A549 (cell line): ENCODE data around the gene CDCA7L. TPM values are rescaled to one million over a fixed set of nuclear protein-coding genes. Genes with fewer than 3 reads are reported as not detected.

Source experiments
- ATAC-seq, 2 experiments: fragments of 200-7000 bp in 1 of 2; fragments of >200 bp in 1 of 2; cut with Nextera tagmentation in 1 of 2; cut with Tn5 transposase in 1 of 2; 3 replicates each; pipeline versions ENCODE4 v1.8.0 to v1.9.1; 2018 to 2020; ENCODE audit warnings: mild to moderate bottlenecking in 1 of 2, moderate library complexity in 1 of 2
- CTCF ChIA-PET: fragments of 300-600 bp; sonication (Branson Sonifier 250); formaldehyde crosslinking; extraction: SDS; loops from one replicate; lab custom pipeline; 2021; ENCODE audit warnings: antibody characterized with exemption, inconsistent platforms; lab: Yijun Ruan, JAX
- POLR2A ChIA-PET: fragments of 350-600 bp; formaldehyde crosslinking; extraction: SDS; loops from one replicate; lab custom pipeline; 2021; ENCODE audit warnings: antibody characterized with exemption, inconsistent platforms; lab: Yijun Ruan, JAX
- DNase-seq, 2 experiments: peaks; one replicate each; pipeline versions ENCODE4 v3.0.0 to v3.0.0-alpha.2; 2011 to 2016; ENCODE audit warnings: low read depth in 1 of 2, low spot score in 1 of 2
- FAIRE-seq: peaks from 2 replicates; lab custom pipeline; 2011; peaks lifted over from hg19 to GRCh38; lab: Jason Lieb, UNC
- H3K27ac ChIP-seq, 2 experiments: fragments of >200 bp; sonication (Bioruptor Twin); formaldehyde crosslinking; 3 replicates each; pipeline ENCODE4 v1.5.1; 2016 to 2017
- H3K4me1 ChIP-seq: fragments of >200 bp; sonication (Bioruptor Twin); formaldehyde crosslinking; 3 replicates; pipeline ENCODE4 v1.6.1; 2016
- H3K4me2 ChIP-seq: fragments of >200 bp; sonication (Bioruptor Twin); formaldehyde crosslinking; 3 replicates; pipeline ENCODE4 v1.6.1; 2016
- H3K4me3 ChIP-seq: fragments of >200 bp; sonication (Bioruptor Twin); formaldehyde crosslinking; 3 replicates; pipeline ENCODE4 v1.5.1; 2016
- H3K9me3 ChIP-seq: fragments of >200 bp; sonication (Bioruptor Twin); formaldehyde crosslinking; 3 replicates; pipeline ENCODE4 v1.6.1; 2016
- CEBPB ChIP-seq, 2 experiments: fragments of >200 bp in 1 of 2; sonication (Bioruptor Twin) in 1 of 2; formaldehyde crosslinking in 1 of 2; IDR thresholded peaks; 2 replicates each; pipeline ENCODE4 v1.6.1; 2012 to 2016
- E2F6 ChIP-seq: IDR thresholded peaks from 2 replicates; pipeline ENCODE4 v1.6.1; 2012; ENCODE audit warnings: low read depth, borderline replicate concordance
- EHMT2 ChIP-seq: fragments of 200-600 bp; sonication (generic); IDR thresholded peaks from 2 replicates; pipeline ENCODE4 v1.6.1; 2016; ENCODE audit warnings: antibody characterized with exemption, low read depth, mild to moderate bottlenecking, moderate library complexity
- FOSB ChIP-seq: fragments of 250-450 bp; sonication (Bioruptor Pico); IDR thresholded peaks from 2 replicates; pipeline ENCODE4 v1.5.0; 2020; ENCODE audit warnings: mild to moderate bottlenecking, moderate library complexity
- HOXA7 ChIP-seq: fragments of 250-450 bp; sonication (Bioruptor Pico); IDR thresholded peaks from 2 replicates; pipeline ENCODE4 v1.5.0; 2020; ENCODE audit warnings: mild to moderate bottlenecking, moderate library complexity
- HOXB13 ChIP-seq: fragments of 250-450 bp; sonication (Bioruptor Pico); IDR thresholded peaks from 2 replicates; pipeline ENCODE4 v1.5.0; 2020; ENCODE audit warnings: low read depth, mild to moderate bottlenecking, moderate library complexity
- HOXB5 ChIP-seq: fragments of 250-450 bp; sonication (Bioruptor Pico); IDR thresholded peaks from 2 replicates; pipeline ENCODE4 v1.5.0; 2020; ENCODE audit warnings: mild to moderate bottlenecking, moderate library complexity
- JUNB ChIP-seq: fragments of >200 bp; sonication (Bioruptor Twin); formaldehyde crosslinking; IDR thresholded peaks from 2 replicates; pipeline ENCODE4 v1.6.1; 2016
- KDM1A ChIP-seq: fragments of 200-600 bp; sonication (generic); IDR thresholded peaks from 2 replicates; pipeline ENCODE4 v1.6.1; 2016; ENCODE audit warnings: low read depth, mild to moderate bottlenecking
- KDM5A ChIP-seq: fragments of 200-600 bp; sonication (generic); IDR thresholded peaks from 2 replicates; pipeline ENCODE4 v1.6.1; 2016; ENCODE audit warnings: antibody characterized with exemption, mild to moderate bottlenecking
- MAX ChIP-seq: IDR thresholded peaks from 2 replicates; pipeline ENCODE4 v1.6.1; 2012
- NR3C1 ChIP-seq: fragments of >200 bp; sonication (Bioruptor Twin); formaldehyde crosslinking; IDR thresholded peaks from 3 replicates; pipeline ENCODE4 v1.6.1; 2017
- POLR2AphosphoS2 ChIP-seq: conservative IDR thresholded peaks from 2 replicates; pipeline ENCODE4 v1.6.1; 2012; ENCODE audit warnings: low read length, improper control_type of control experiment, inconsistent platforms
- RFX5 ChIP-seq: fragments of 450-650 bp; IDR thresholded peaks from 2 replicates; pipeline ENCODE4 v1.7.1; 2014; ENCODE audit warnings: antibody characterized with exemption, mild to moderate bottlenecking, moderate library complexity
- RNF2 ChIP-seq: fragments of 200-600 bp; sonication (generic); IDR thresholded peaks from 2 replicates; pipeline ENCODE4 v1.6.1; 2016; ENCODE audit warnings: low read depth, mild to moderate bottlenecking, antibody characterized with exemption, moderate library complexity, borderline replicate concordance
- TFCP2L1 ChIP-seq: fragments of 250-450 bp; sonication (Bioruptor Pico); IDR thresholded peaks from 2 replicates; pipeline ENCODE4 v1.5.0; 2021; ENCODE audit warnings: mild to moderate bottlenecking
- TP53 ChIP-seq: fragments of 250-450 bp; sonication (Bioruptor Pico); IDR thresholded peaks from 2 replicates; pipeline ENCODE4 v1.5.0; 2021; ENCODE audit warnings: mild to moderate bottlenecking, moderate library complexity
- ZFP36 ChIP-seq: fragments of 450-650 bp; IDR thresholded peaks from 2 replicates; pipeline ENCODE4 v1.6.1; 2014; ENCODE audit warnings: borderline replicate concordance; ENCODE audit not compliant: partially characterized antibody
- WGBS: methylation state at CpG from one replicate; pipeline ENCODE4 v1.1.6; 2017; ENCODE audit errors: missing lambda C conversion rate; 5-methylcytosine and 5-hydroxymethylcytosine counted together
- polyA plus RNA-seq, 4 experiments: library from polyadenylated mRNA; depleted of rRNA in 3 of 4; stranded (reverse); fragments of >200 nt; fragmentation: RNase III in 1 of 4; extraction: RNeasy Plus Mini Kit Qiagen cat#74134 plus additional on column Dnase treatment in 1 of 4; gene quantifications; 2 replicates in 3 of 4; 3 replicates in 1 of 4; pipeline ENCODE4 v1.2.3, GENCODE V29; 2011 to 2017
- TF ChIP-seq, protein P1 (sequence below): fragments of 250-450 bp; sonication (Bioruptor Pico); IDR thresholded peaks from 2 replicates; pipeline ENCODE4 v1.5.0; 2021; ENCODE audit warnings: mild to moderate bottlenecking, moderate library complexity, borderline replicate concordance
- TF ChIP-seq, protein P2 (sequence below): fragments of 150-350 bp; IDR thresholded peaks from 2 replicates; pipeline ENCODE4 v1.6.1; 2014; ENCODE audit warnings: low read depth, mild to moderate bottlenecking, low read length
- TF ChIP-seq, protein P3 (sequence below): fragments of 450-650 bp; IDR thresholded peaks from 2 replicates; pipeline ENCODE4 v1.6.1; 2014; ENCODE audit warnings: antibody characterized with exemption

Gene CDCA7L
- polyA plus RNA-seq, 2 of the 4 experiments (the other 2 are of a cell fraction), result 20.8 to 27.8 TPM

- ChIA-PET CTCF (interaction anchor here (2.0 kb wide), 1 partner anchor 85 kb away, joined by 4 read pairs; no protein-coding TSS in a partner anchor), POLR2A (no interaction called here)
- WGBS, result 75% methylated on average over 7 of the region's 7 CpGs
- DNase-seq, result no peak
- Histone ChIP-seq H3K4me3 (no peak overlapping the region), H3K4me1 (no peaks in the 10 kb centered on the region), H3K4me2 (no peak overlapping the region), H3K27ac (no peak overlapping the region), H3K9me3 (no peaks in the 10 kb centered on the region)
- no peak for TF ChIP-seq TFCP2L1 (CRISPR knock-in tag)
- TF ChIP-seq, protein P1, sequence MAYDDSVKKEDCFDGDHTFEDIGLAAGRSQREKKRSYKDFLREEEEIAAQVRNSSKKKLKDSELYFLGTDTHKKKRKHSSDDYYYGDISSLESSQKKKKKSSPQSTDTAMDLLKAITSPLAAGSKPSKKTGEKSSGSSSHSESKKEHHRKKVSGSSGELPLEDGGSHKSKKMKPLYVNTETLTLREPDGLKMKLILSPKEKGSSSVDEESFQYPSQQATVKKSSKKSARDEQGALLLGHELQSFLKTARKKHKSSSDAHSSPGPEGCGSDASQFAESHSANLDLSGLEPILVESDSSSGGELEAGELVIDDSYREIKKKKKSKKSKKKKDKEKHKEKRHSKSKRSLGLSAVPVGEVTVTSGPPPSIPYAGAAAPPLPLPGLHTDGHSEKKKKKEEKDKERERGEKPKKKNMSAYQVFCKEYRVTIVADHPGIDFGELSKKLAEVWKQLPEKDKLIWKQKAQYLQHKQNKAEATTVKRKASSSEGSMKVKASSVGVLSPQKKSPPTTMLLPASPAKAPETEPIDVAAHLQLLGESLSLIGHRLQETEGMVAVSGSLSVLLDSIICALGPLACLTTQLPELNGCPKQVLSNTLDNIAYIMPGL, result no peak
- TF ChIP-seq NR3C1, result no peak
- TF ChIP-seq HOXB13 (CRISPR knock-in tag), result no peak
- no peak for TF ChIP-seq POLR2AphosphoS2
- no peak for TF ChIP-seq CEBPB (IDR thresholded peaks at IDR 0.05)
- TF ChIP-seq KDM1A, result no peak
- no peak for TF ChIP-seq JUNB
- TF ChIP-seq RFX5, result no peak
- FAIRE-seq, result no peak
- ATAC-seq, result no peak
These were observed 29.5 kb downstream of the CDCA7L start for GRCh38 chr7:21916176-21916575.

- H3K4me2 ChIP-seq, result no peak overlapping the region
- 75% methylated on average over 3 of the region's 3 CpGs for WGBS
- ATAC-seq (no peak), FAIRE-seq (no peak), DNase-seq (no peak)
- H3K27ac ChIP-seq, result no peak overlapping the region
- H3K9me3 ChIP-seq, result no peaks in the 10 kb centered on the region
- no peaks in the 10 kb centered on the region for H3K4me1 ChIP-seq
- TF ChIP-seq HOXB5, result no peak
- no peak for TF ChIP-seq FOSB
- TF ChIP-seq ZFP36, result no peak
- no peak for TF ChIP-seq RNF2
- no peak for TF ChIP-seq KDM1A
- TF ChIP-seq, protein P2, sequence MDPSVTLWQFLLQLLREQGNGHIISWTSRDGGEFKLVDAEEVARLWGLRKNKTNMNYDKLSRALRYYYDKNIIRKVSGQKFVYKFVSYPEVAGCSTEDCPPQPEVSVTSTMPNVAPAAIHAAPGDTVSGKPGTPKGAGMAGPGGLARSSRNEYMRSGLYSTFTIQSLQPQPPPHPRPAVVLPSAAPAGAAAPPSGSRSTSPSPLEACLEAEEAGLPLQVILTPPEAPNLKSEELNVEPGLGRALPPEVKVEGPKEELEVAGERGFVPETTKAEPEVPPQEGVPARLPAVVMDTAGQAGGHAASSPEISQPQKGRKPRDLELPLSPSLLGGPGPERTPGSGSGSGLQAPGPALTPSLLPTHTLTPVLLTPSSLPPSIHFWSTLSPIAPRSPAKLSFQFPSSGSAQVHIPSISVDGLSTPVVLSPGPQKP, result no peak
- TF ChIP-seq MAX, result no peak
- no peak for TF ChIP-seq NR3C1
- no peak for TF ChIP-seq TP53
- no peak for TF ChIP-seq KDM5A
- TF ChIP-seq E2F6, result no peak
- no peak for TF ChIP-seq EHMT2
- TF ChIP-seq, protein P3, sequence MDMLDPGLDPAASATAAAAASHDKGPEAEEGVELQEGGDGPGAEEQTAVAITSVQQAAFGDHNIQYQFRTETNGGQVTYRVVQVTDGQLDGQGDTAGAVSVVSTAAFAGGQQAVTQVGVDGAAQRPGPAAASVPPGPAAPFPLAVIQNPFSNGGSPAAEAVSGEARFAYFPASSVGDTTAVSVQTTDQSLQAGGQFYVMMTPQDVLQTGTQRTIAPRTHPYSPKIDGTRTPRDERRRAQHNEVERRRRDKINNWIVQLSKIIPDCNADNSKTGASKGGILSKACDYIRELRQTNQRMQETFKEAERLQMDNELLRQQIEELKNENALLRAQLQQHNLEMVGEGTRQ, result no peak
- TF ChIP-seq HOXA7 (CRISPR knock-in tag), result no peak
- no peak for TF ChIP-seq JUNB
- ChIA-PET POLR2A (no interaction called here), CTCF (interaction anchor here (1.2 to 2.0 kb wide), 2 partner anchors 9 to 86 kb away, joined by 4 read pairs; no protein-coding TSS in a partner anchor)
- no peak overlapping the region for H3K4me3 ChIP-seq
These were observed 30.6 kb downstream of the CDCA7L start for GRCh38 chr7:21915140-21915539.
